ENCODE measurements around the gene NXPE4.
"Not testable (repeated sequence)": the region's sequence is repeated elsewhere in the genome, so short reads cannot be mapped to it uniquely, and the experiment has no call there.

NXPE4 gene

GRCh38 chr11:114615448-114616361 lies 20.1 kb upstream of the NXPE4 start:
- TF ChIP-seq, protein P1, sequence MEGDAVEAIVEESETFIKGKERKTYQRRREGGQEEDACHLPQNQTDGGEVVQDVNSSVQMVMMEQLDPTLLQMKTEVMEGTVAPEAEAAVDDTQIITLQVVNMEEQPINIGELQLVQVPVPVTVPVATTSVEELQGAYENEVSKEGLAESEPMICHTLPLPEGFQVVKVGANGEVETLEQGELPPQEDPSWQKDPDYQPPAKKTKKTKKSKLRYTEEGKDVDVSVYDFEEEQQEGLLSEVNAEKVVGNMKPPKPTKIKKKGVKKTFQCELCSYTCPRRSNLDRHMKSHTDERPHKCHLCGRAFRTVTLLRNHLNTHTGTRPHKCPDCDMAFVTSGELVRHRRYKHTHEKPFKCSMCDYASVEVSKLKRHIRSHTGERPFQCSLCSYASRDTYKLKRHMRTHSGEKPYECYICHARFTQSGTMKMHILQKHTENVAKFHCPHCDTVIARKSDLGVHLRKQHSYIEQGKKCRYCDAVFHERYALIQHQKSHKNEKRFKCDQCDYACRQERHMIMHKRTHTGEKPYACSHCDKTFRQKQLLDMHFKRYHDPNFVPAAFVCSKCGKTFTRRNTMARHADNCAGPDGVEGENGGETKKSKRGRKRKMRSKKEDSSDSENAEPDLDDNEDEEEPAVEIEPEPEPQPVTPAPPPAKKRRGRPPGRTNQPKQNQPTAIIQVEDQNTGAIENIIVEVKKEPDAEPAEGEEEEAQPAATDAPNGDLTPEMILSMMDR (IDR thresholded peaks at IDR 0.05; ENCODE audit: insufficient read depth, low read depth, low read length, missing control alignments), result no peak
- no peak overlapping the region for H3K4me3 ChIP-seq (ENCODE audit: low read length)
- no peak for DNase-seq (ENCODE audit: low read depth)

DNA sequence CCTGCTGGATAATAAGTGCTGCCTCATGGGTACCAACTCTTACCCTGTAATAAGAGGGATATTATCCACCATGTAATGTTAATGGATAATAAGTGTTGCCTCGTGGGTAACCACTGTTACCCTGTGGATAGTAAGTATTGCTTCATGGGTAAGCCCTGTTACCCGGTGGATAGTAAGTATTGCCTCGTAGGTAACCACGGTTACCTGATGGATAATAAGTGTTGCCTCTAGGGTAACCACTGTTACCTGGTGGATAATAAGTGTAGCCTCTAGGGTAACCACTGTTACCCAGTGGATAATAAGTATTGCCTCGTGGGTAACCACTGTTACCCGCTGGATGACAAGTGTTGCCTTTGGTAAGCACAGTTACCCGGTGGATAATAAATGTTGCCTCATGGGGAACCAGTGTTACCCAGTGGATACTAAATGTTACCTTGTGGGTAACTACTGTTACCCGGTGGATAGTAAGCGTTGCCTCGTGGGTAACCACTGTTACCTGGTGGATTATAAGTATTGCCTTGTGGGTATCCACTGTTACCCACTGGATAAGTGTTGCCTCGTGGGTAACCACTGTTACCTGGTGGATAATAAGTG lies 18.6 kb upstream of the NXPE4 start:
- DNase-seq (ENCODE audit: low read depth), result no peak
- TF ChIP-seq, protein P1 (IDR thresholded peaks at IDR 0.05; ENCODE audit: insufficient read depth, low read depth, low read length, missing control alignments), result no peak
- no peak overlapping the region for H3K4me3 ChIP-seq (ENCODE audit: low read length)

DNA sequence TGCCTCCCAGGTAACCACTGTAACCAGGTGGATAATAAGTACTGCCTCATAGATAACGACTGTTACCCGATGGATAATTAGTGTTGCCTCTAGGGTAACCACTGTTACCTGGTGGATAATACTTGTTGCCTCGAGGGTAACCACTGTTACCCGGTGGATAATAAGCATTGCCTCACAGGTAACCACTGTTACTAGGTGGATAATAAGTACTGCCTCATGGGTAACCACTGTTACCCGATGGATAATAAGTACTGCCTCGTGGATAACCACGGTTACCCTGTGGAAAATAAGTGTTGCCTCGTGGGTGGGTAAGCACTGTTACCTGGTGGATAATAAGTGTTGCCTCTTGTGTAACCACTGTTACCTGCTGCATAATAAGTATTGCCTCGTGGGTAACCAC lies 17.5 kb upstream of the NXPE4 start:
- DNase-seq (ENCODE audit: low read depth); H3K4me3 ChIP-seq (ENCODE audit: low read length): not testable (repeated sequence)

GRCh38 chr11:114612686-114613085 lies 17.1 kb upstream of the NXPE4 start:
- no peak for DNase-seq (ENCODE audit: low read depth)
- no peak overlapping the region for H3K4me3 ChIP-seq (ENCODE audit: low read length)
- TF ChIP-seq, protein P1 (IDR thresholded peaks at IDR 0.05; ENCODE audit: insufficient read depth, low read depth, low read length, missing control alignments), result no peak

DNA sequence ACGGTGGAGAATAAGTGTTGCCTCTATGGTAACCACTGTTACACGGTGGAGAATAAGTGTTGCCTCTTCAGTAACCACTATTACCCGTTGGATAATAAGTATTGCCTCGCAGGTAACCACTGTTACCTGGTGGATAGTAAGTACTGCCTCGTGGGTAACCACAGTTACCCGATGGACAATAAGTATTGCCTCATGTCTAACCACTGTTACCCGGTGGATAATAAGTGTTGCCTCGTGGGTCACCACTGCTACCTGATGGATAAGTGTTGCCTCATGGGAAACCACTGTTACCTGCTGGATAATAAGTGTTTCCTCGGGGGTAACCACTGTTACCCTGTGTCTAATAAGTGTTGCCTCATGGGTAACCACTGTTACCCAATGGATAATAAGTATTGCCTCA lies 16.6 kb upstream of the NXPE4 start:
- DNase-seq (ENCODE audit: low read depth); H3K4me3 ChIP-seq (ENCODE audit: low read length): not testable (repeated sequence)

DNA sequence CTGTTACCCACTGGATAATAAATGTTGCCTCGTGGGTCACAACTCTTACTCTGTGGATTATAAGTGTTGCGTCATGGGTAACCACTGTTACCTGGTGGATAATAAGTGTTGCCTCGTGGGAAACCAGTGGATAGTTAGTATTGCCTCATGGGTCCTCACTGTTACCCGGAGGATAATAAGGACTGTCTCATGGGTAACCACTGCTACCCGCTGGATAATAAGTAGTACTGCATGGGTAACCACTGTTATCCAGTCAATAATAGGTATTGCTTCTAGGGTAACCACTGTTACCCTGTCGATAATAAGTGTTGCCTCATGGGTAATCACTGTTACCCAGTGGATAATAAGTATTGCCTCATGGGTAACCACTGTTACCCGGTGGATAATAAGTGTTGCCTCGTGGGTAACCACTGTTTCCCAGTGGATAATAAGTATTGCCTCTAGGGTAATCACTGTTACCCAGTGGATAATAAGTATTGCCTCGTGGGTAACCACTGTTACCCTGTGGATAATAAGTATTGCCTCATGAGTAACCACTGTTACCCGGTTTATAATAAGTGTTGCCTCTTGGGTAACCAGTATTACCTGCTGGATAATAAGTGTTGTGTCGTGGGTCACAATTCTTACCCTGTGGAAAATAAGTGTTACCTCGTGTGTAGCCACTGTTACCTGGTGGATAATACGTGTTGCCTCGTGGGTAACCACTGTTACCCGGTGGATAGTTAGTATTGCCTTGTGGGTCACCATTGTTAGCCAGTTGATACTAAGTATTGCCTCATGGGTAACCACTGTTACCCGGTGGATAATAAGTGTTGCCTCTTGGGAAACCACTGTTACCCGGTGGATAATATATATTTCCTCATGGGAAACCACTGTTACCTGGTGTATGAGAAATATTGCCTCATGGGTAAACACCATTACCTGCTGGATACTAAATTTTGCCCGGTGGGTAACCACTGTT lies 15.7 kb upstream of the NXPE4 start:
- TF ChIP-seq, protein P1 (IDR thresholded peaks at IDR 0.05; ENCODE audit: insufficient read depth, low read depth, low read length, missing control alignments), result no peak
- DNase-seq (ENCODE audit: low read depth), result peak; percentile 1
- no peak overlapping the region for H3K4me3 ChIP-seq (ENCODE audit: low read length)

- no peak for DNase-seq (ENCODE audit: low read depth)
- TF ChIP-seq, protein P1 (IDR thresholded peaks at IDR 0.05; ENCODE audit: insufficient read depth, low read depth, low read length, missing control alignments), result no peak
- no peak overlapping the region for H3K4me3 ChIP-seq (ENCODE audit: low read length)
These were observed 15.0 kb upstream of the NXPE4 start for GRCh38 chr11:114610550-114610949.
